AG04450 (cell line): ENCODE data around the gene IL31. TPM values are rescaled to one million over a fixed set of nuclear protein-coding genes. Genes with fewer than 3 reads are reported as not detected.

Source experiments
- CTCF ChIA-PET: fragments of 300-600, 350-600 bp; formaldehyde crosslinking; extraction: SDS; loops from one replicate; lab custom pipeline; 2022; ENCODE audit warnings: antibody characterized with exemption, inconsistent platforms; lab: Charles Lee
- POLR2A ChIA-PET: fragments of 350-600 bp; formaldehyde crosslinking; extraction: SDS; loops from one replicate; lab custom pipeline; 2021; ENCODE audit warnings: antibody characterized with exemption, inconsistent platforms; lab: Yijun Ruan, JAX
- DNase-seq: peaks from one replicate; pipeline ENCODE4 v3.0.0-alpha.2; 2011; ENCODE audit warnings: low read depth, low spot score
- H3K27ac ChIP-seq: one replicate; pipeline ENCODE4 v1.5.1; 2012; ENCODE audit warnings: low read depth, low read length, control low read depth
- H3K27me3 ChIP-seq: one replicate; pipeline ENCODE4 v1.6.0; 2012; ENCODE audit warnings: low read length; ENCODE audit not compliant: control insufficient read depth, insufficient read depth
- H3K4me3 ChIP-seq: 2 replicates; pipeline ENCODE4 v1.5.1; 2011; ENCODE audit warnings: mild to moderate bottlenecking, low read depth, low read length, control low read depth
- H3K9me3 ChIP-seq: 2 replicates; pipeline ENCODE4 v1.5.1; 2012; ENCODE audit warnings: low read length; ENCODE audit not compliant: control insufficient read depth, insufficient read depth
- CTCF ChIP-seq: IDR thresholded peaks from 2 replicates; pipeline ENCODE4 v1.5.1; 2011; ENCODE audit warnings: low read depth, low read length, control low read depth, inconsistent platforms
- polyA plus RNA-seq: library from polyadenylated mRNA; depleted of rRNA; stranded (reverse); fragments of >200 nt; gene quantifications from 2 replicates; pipeline ENCODE4 v1.2.3, GENCODE V29; 2011

The IL31 gene
- polyA plus RNA-seq, 1 experiment: not detected

GRCh38 chr12:122158700-122159285 lies 15.2 kb downstream of the IL31 start:
- TF ChIP-seq CTCF: no peak
- Histone ChIP-seq H3K4me3 (no peak overlapping the region), H3K27ac (no peak overlapping the region), H3K9me3 (no peaks in the 10 kb centered on the region), H3K27me3 (peaks cover 9% of the 10 kb centered on the region)
- CTCF ChIA-PET: interaction anchor here (0.7 kb wide), 1 partner anchor 32 kb away, joined by 3 read pairs; no protein-coding TSS in a partner anchor
- POLR2A ChIA-PET: interaction anchor here (1.1 kb wide), 1 partner anchor 18 kb away, joined by 5 read pairs; no protein-coding TSS in a partner anchor
- no peak for DNase-seq

GRCh38 chr12:122155705-122156104 lies 18.3 kb downstream of the IL31 start:
- POLR2A ChIA-PET: no interaction called here
- CTCF ChIA-PET: no interaction called here
- no peak for DNase-seq
- H3K9me3 ChIP-seq: no peaks in the 10 kb centered on the region
- no peak for TF ChIP-seq CTCF
- H3K4me3 ChIP-seq: no peak overlapping the region
- H3K27ac ChIP-seq: no peak overlapping the region
- peaks cover 7% of the 10 kb centered on the region for H3K27me3 ChIP-seq

- POLR2A ChIA-PET: interaction anchor here (0.7 kb wide), 1 partner anchor 51 kb away, joined by 4 read pairs; the partner anchor contains the start of gene B3GNT4
- no peak for TF ChIP-seq CTCF
- Histone ChIP-seq H3K27ac (no peak overlapping the region), H3K9me3 (no peaks in the 10 kb centered on the region), H3K4me3 (no peak overlapping the region), H3K27me3 (peaks cover 7% of the 10 kb centered on the region)
- DNase-seq: no peak
- CTCF ChIA-PET: interaction anchor here (0.7 to 2.0 kb wide), 2 partner anchors 13 to 40 kb away, joined by 3 to 7 read pairs; no protein-coding TSS in a partner anchor
Measured at GRCh38 chr12:122152754-122153153, 21.3 kb downstream of the IL31 start.

GRCh38 chr12:122150127-122150681 lies 23.8 kb downstream of the IL31 start:
- no peak for TF ChIP-seq CTCF
- H3K27me3 ChIP-seq: peaks cover 2% of the 10 kb centered on the region
- no peak overlapping the region for H3K27ac ChIP-seq
- no peak for DNase-seq
- POLR2A ChIA-PET: interaction anchor here (0.9 kb wide), 1 partner anchor 76 kb away, joined by 3 read pairs; the partner anchor contains the start of gene DIABLO
- H3K9me3 ChIP-seq: no peaks in the 10 kb centered on the region
- no peak overlapping the region for H3K4me3 ChIP-seq
- CTCF ChIA-PET: interaction anchor here (1.0 kb wide), 1 partner anchor 61 kb away, joined by 3 read pairs; no protein-coding TSS in a partner anchor

GRCh38 chr12:122148657-122149056 lies 25.4 kb downstream of the IL31 start:
- peaks cover 2% of the 10 kb centered on the region for H3K27me3 ChIP-seq
- no peak overlapping the region for H3K4me3 ChIP-seq
- POLR2A ChIA-PET: no interaction called here
- TF ChIP-seq CTCF: no peak
- peak; percentile 49 for DNase-seq
- CTCF ChIA-PET: interaction anchor here (0.5 to 1.1 kb wide), 2 partner anchors 16 to 42 kb away, joined by 4 to 7 read pairs; no protein-coding TSS in a partner anchor
- peak overlapping the region; percentile 47 for H3K27ac ChIP-seq
- no peaks in the 10 kb centered on the region for H3K9me3 ChIP-seq
